Endothelial cell of umbilical vein (primary cell): ENCODE measurements around the gene RSPH1. TPM values are rescaled to one million over a fixed set of nuclear protein-coding genes. Genes with fewer than 3 reads are reported as not detected.

Experiments used
- BruUV-seq: library from RNA; stranded (reverse); fragments of 400-500 nt; replicated peaks from 2 replicates; lab custom pipeline; 2021; lab: Mats Ljungman, UMichigan
- CTCF ChIA-PET: fragments of 300-600, 350-600 bp; sonication (Branson Sonifier 250); formaldehyde crosslinking; loops from one replicate; lab custom pipeline; 2021; ENCODE audit warnings: antibody characterized with exemption, inconsistent platforms; lab: Charles Lee
- POLR2A ChIA-PET: fragments of 300-600, 350-600 bp; sonication (Branson Sonifier 250); formaldehyde crosslinking; loops from one replicate; lab custom pipeline; 2021; ENCODE audit warnings: antibody characterized with exemption, inconsistent platforms; lab: Charles Lee
- DNase-seq: peaks from one replicate; pipeline ENCODE4 v3.0.0-alpha.2; 2011; ENCODE audit warnings: low read depth, low spot score
- FAIRE-seq: peaks from 2 replicates; lab custom pipeline; 2011; peaks lifted over from hg19 to GRCh38; lab: Jason Lieb, UNC
- H2AFZ ChIP-seq: 2 replicates; pipeline ENCODE4 v1.6.0; 2012; ENCODE audit warnings: low read depth, low read length, control low read depth, inconsistent platforms
- H3K27ac ChIP-seq: 2 replicates; pipeline ENCODE4 v1.5.1; 2011; ENCODE audit warnings: low read depth, mild to moderate bottlenecking, control low read depth, low read length, moderate library complexity; ENCODE audit not compliant: insufficient read depth
- H3K27me3 ChIP-seq, 2 experiments: 2 replicates each; pipeline versions ENCODE4 v1.6.0 to v1.6.1; 2011; ENCODE audit warnings: low read length in 2 of 2, mixed read lengths in 1 of 2; ENCODE audit not compliant: control insufficient read depth in 2 of 2, insufficient read depth in 2 of 2
- H3K36me3 ChIP-seq, 2 experiments: 2 replicates in 1 of 2; 3 replicates in 1 of 2; pipeline ENCODE4 v1.5.1; 2011; ENCODE audit warnings: low read length in 2 of 2, mild to moderate bottlenecking in 1 of 2, moderate library complexity in 1 of 2; ENCODE audit not compliant: control insufficient read depth in 2 of 2, insufficient read depth in 2 of 2; ENCODE audit errors: extremely low read depth in 1 of 2
- H3K4me1 ChIP-seq: 3 replicates; pipeline ENCODE4 v1.5.1; 2011; ENCODE audit warnings: mild to moderate bottlenecking, low read length; ENCODE audit not compliant: control insufficient read depth, insufficient read depth; ENCODE audit errors: extremely low read depth
- H3K4me2 ChIP-seq: 2 replicates; pipeline ENCODE4 v1.6.1; 2011; ENCODE audit warnings: low read length, control low read depth, mixed read lengths; ENCODE audit not compliant: insufficient read depth
- H3K4me3 ChIP-seq, 3 experiments: fragments of 200-600 bp in 1 of 3; sonication (generic), shearing (Covaris generic) in 1 of 3; replicated peaks in 1 of 3; 2 replicates each; pipeline ENCODE4 v1.5.1; 2011 to 2016; ENCODE audit warnings: control low read depth in 3 of 3, low read length in 3 of 3, mild to moderate bottlenecking in 2 of 3, inconsistent platforms in 1 of 3, low read depth in 1 of 3, moderate library complexity in 1 of 3; ENCODE audit not compliant: insufficient read depth in 1 of 3
- H3K79me2 ChIP-seq: 2 replicates; pipeline ENCODE4 v1.6.0; 2012; ENCODE audit warnings: low read length, inconsistent platforms; ENCODE audit not compliant: control insufficient read depth, insufficient read depth
- H3K9ac ChIP-seq: replicated peaks from 2 replicates; pipeline ENCODE3; 2011; ENCODE audit warnings: low read length, control low read depth; ENCODE audit not compliant: insufficient read depth; ENCODE audit errors: extremely low read depth
- H3K9me1 ChIP-seq: replicated peaks from 3 replicates; pipeline ENCODE4 v1.6.0; 2011; ENCODE audit warnings: mild to moderate bottlenecking, low read length; ENCODE audit not compliant: control insufficient read depth, insufficient read depth; ENCODE audit errors: extremely low read depth
- H3K9me3 ChIP-seq: replicated peaks from 2 replicates; pipeline ENCODE4 v1.5.1; 2012; ENCODE audit warnings: low read length, inconsistent platforms; ENCODE audit not compliant: control insufficient read depth, insufficient read depth
- H4K20me1 ChIP-seq: replicated peaks from 2 replicates; pipeline ENCODE3; 2011; ENCODE audit warnings: mild to moderate bottlenecking, low read length; ENCODE audit not compliant: control insufficient read depth, insufficient read depth; ENCODE audit errors: extremely low read depth
- EZH2 ChIP-seq: IDR thresholded peaks from 2 replicates; pipeline ENCODE4 v1.6.1; 2012; ENCODE audit warnings: borderline replicate concordance, low read depth, mild to moderate bottlenecking, moderate library complexity, low read length, inconsistent platforms; ENCODE audit not compliant: severe bottlenecking
- FOS ChIP-seq: IDR thresholded peaks from 2 replicates; pipeline ENCODE4 v1.6.1; 2011; ENCODE audit warnings: mild to moderate bottlenecking, low read length, moderate library complexity, borderline replicate concordance; ENCODE audit not compliant: insufficient read depth
- GATA2 ChIP-seq: IDR thresholded peaks from 2 replicates; pipeline ENCODE4 v1.7.0; 2011; ENCODE audit warnings: low read depth, mild to moderate bottlenecking, moderate library complexity, mixed read lengths, low read length; ENCODE audit not compliant: insufficient read length, insufficient read depth
- JUN ChIP-seq: IDR thresholded peaks from 2 replicates; pipeline ENCODE4 v1.6.1; 2011; ENCODE audit warnings: borderline replicate concordance, low read depth; ENCODE audit not compliant: insufficient read length, insufficient read depth
- MAX ChIP-seq: IDR thresholded peaks from 2 replicates; pipeline ENCODE4 v1.6.1; 2011; ENCODE audit not compliant: insufficient read depth, insufficient read length
- MYC ChIP-seq: IDR thresholded peaks from one replicate; pipeline ENCODE4 v1.6.1; 2011; ENCODE audit warnings: mild to moderate bottlenecking, low read depth, low read length
- POLR2A ChIP-seq: IDR thresholded peaks from 2 replicates; pipeline ENCODE4 v1.6.1; 2012; ENCODE audit warnings: low read depth, mild to moderate bottlenecking, control low read depth, low read length
- POLR2AphosphoS5 ChIP-seq: IDR thresholded peaks from 2 replicates; pipeline ENCODE4 v1.6.1; 2012; ENCODE audit warnings: low read depth, mild to moderate bottlenecking, control low read depth, low read length, moderate library complexity; ENCODE audit not compliant: insufficient read depth
- dilution Hi-C: fragments of 300-500 bp; cut with MboI; formaldehyde crosslinking; loops from one replicate; pipeline ENCODE4 v1.15.0; 2019; ENCODE audit warnings: low sequenced_read_pairs; ENCODE audit not compliant: extremely low pct_ligation_motif_present
- intact Hi-C: fragments of 100-400 bp; cut with micrococcal nuclease; formaldehyde crosslinking; loops from one replicate; pipeline ENCODE4 v1.10.0; 2022
- polyA plus RNA-seq, 4 experiments: library from polyadenylated mRNA; depleted of rRNA in 3 of 4; stranded (reverse) in 3 of 4; unstranded in 1 of 4; fragments of >200 nt; gene quantifications; 2 replicates each; pipeline versions ENCODE4 v1.2.1 to v1.2.3, GENCODE V29; 2011 to 2012; ENCODE audit warnings: missing spikeins in 1 of 4
- total RNA-seq: library from RNA; stranded (reverse); gene quantifications from 2 replicates; pipeline ENCODE4 v1.2.3, GENCODE V29; 2021
- TF ChIP-seq, protein P1 (sequence below), 2 donors: IDR thresholded peaks; 1 replicate in 1 of 2; 2 replicates in 1 of 2; pipeline ENCODE4 v1.5.1; 2011; ENCODE audit warnings: low read length in 2 of 2, mild to moderate bottlenecking in 2 of 2, moderate library complexity in 2 of 2, control low read depth in 1 of 2, inconsistent platforms in 1 of 2, low read depth in 1 of 2; ENCODE audit not compliant: insufficient read depth in 1 of 2; ENCODE audit errors: extremely low read depth in 1 of 2

The RSPH1 gene
- total and polyA plus RNA-seq, 2 donors (not counting 3 experiments of a cell fraction or from before 2014, with no cell fraction given), result 0.08 TPM; not detected in 1

GRCh38 chr21:42429856-42430255 lies 66.2 kb downstream of the RSPH1 start:
- DNase-seq, result no peak
- dilution Hi-C loops, result no loop called here
- H3K4me1 ChIP-seq, result peaks cover 9% of the 10 kb centered on the region
- ChIA-PET CTCF (interaction anchor here (0.8 to 1.0 kb wide), 2 partner anchors 8 to 163 kb away, joined by 3 read pairs; no protein-coding TSS in a partner anchor), POLR2A (no interaction called here)
- no peaks in the 10 kb centered on the region for H3K9me3 ChIP-seq
- H3K79me2 ChIP-seq, result no peaks in the 10 kb centered on the region
- H3K9ac ChIP-seq, result no peak overlapping the region
- H3K27me3 ChIP-seq, result peaks cover 12 to 15% of the 10 kb centered on the region in 2 experiments
- H3K4me2 ChIP-seq, result no peak overlapping the region
- H3K4me3 ChIP-seq, result no peak overlapping the region
- TF ChIP-seq EZH2 (no peak), POLR2A (no peak), GATA2 (no peak), FOS (no peak)
- TF ChIP-seq, protein P1, sequence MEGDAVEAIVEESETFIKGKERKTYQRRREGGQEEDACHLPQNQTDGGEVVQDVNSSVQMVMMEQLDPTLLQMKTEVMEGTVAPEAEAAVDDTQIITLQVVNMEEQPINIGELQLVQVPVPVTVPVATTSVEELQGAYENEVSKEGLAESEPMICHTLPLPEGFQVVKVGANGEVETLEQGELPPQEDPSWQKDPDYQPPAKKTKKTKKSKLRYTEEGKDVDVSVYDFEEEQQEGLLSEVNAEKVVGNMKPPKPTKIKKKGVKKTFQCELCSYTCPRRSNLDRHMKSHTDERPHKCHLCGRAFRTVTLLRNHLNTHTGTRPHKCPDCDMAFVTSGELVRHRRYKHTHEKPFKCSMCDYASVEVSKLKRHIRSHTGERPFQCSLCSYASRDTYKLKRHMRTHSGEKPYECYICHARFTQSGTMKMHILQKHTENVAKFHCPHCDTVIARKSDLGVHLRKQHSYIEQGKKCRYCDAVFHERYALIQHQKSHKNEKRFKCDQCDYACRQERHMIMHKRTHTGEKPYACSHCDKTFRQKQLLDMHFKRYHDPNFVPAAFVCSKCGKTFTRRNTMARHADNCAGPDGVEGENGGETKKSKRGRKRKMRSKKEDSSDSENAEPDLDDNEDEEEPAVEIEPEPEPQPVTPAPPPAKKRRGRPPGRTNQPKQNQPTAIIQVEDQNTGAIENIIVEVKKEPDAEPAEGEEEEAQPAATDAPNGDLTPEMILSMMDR (IDR thresholded peaks at IDR 0.05; ENCODE audit: extremely low read depth in 1 of 2, insufficient read depth in 1 of 2, low read depth in 1 of 2, low read length in 2 of 2), result no peak
- no peak for FAIRE-seq
- no TSS peak for BruUV-seq
- intact Hi-C loops, result no loop called here
- H3K27ac ChIP-seq, result no peak overlapping the region
- no peak overlapping the region for H2AFZ ChIP-seq
- no peaks in the 10 kb centered on the region for H3K36me3 ChIP-seq
- H4K20me1 ChIP-seq, result no peaks in the 10 kb centered on the region
- H3K9me1 ChIP-seq, result no peaks in the 10 kb centered on the region

- no peak overlapping the region for H2AFZ ChIP-seq
- ChIA-PET CTCF (no interaction called here), POLR2A (no interaction called here)
- H3K4me3 ChIP-seq, result no peak overlapping the region
- peaks cover 12% of the 10 kb centered on the region for H3K4me1 ChIP-seq
- no peaks in the 10 kb centered on the region for H3K79me2 ChIP-seq
- intact Hi-C loops, result no loop called here
- no peak overlapping the region for H3K4me2 ChIP-seq
- FAIRE-seq (no peak), DNase-seq (no peak)
- no peaks in the 10 kb centered on the region for H3K9me1 ChIP-seq
- no peak overlapping the region for H3K9ac ChIP-seq
- dilution Hi-C loops, result no loop called here
- H3K36me3 ChIP-seq, result no peaks in the 10 kb centered on the region
- H3K9me3 ChIP-seq, result no peaks in the 10 kb centered on the region
- TF ChIP-seq FOS (no peak), MAX (no peak), MYC (no peak), POLR2AphosphoS5 (no peak), GATA2 (no peak), JUN (no peak), POLR2A (no peak), EZH2 (no peak)
- TF ChIP-seq, protein P1 (IDR thresholded peaks at IDR 0.05; ENCODE audit: extremely low read depth in 1 of 2, insufficient read depth in 1 of 2, low read depth in 1 of 2, low read length in 2 of 2), result no peak
- H4K20me1 ChIP-seq, result no peaks in the 10 kb centered on the region
- peaks cover 18 to 20% of the 10 kb centered on the region in 2 experiments for H3K27me3 ChIP-seq
- BruUV-seq, result no TSS peak
- no peak overlapping the region for H3K27ac ChIP-seq
Observed at GRCh38 chr21:42429021-42429420, 67.0 kb downstream of the RSPH1 start.
